ENCODE measurements around the gene PRAME.
"Not testable (repeated sequence)": the region's sequence is repeated elsewhere in the genome, so short reads cannot be mapped to it uniquely, and the experiment has no call there.

PRAME gene

GRCh38 chr22:22558972-22559603 lies at the start of gene PRAME:
PRAME (minus strand) TSS chr22:22559265; CDS start chr22:22556832, 2,433 bp downstream.
- peak; percentile 24 to 60 (median 51) for DNase-seq

DNA sequence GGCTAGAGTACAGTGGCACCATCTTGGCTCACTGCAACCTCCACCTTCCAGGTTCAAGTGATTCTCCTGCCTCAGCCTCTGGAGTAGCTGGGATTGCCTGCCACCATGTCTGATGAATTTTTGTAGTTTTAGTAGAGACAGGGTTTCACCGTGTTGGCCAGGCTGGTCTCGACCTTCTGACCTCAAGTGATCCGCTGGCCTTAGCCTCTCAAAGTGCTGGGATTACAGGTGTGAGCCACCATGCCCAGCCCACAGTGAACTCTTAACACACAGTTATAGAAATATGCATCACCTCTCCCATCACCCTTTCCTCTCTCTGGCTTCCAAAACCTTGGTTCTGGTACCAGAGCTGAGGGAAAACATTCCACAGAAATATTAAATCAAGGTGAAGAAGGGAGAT lies 49.0 kb upstream of the PRAME start:
- DNase-seq = not testable (repeated sequence)

DNA sequence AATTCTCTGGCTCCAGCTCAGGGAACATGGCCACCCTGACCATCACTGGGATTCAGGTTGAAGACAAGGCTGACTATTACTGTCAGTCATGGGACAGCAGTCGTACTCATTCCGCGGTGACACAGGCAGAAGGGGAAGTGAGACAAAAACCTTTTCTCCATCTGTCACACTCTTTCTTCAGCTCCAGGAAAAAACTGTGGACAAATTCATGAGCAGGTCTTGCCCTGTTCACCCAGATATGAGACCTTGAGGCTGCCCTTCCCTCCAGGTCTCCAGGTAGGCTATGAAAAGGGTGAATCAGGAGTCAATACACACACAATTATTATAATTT lies 46.0 kb upstream of the PRAME start:
- DNase-seq = no peak

DNA sequence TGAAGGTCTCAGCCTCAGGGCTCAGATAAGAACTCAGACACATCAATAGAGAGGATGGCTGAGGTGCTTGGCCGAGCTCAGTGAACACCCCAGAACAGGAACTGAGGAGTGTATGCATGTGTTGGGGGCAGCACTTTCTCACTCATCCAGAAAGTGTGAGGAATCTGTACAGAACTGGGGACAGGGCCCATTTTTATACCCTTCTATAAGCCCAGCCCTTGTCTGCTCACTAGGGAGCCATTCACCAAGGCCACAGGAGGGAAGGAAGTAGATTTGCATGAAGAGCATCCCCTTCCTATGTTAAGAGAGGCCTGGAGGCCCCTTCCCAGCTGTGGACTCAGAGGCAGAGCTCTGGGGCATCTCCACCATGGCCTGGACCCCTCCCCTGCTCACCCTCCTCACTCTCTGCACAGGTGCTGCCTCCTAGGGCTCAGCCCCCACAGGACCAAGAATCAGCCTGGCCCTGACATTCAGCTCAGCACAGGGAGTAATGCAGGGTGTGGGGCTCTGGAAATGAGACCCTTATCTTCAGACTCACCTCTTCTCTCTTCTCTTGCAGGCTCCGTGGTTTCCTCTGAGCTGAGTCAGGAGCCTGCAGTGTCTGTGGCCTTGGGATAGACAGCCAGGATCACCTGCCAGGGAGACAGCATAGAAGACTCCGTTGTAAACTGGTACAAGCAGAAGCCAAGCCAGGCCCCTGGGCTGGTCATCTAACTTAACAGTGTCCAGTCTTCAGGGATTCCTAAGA lies 45.4 kb upstream of the PRAME start:
- DNase-seq = no peak

DNA sequence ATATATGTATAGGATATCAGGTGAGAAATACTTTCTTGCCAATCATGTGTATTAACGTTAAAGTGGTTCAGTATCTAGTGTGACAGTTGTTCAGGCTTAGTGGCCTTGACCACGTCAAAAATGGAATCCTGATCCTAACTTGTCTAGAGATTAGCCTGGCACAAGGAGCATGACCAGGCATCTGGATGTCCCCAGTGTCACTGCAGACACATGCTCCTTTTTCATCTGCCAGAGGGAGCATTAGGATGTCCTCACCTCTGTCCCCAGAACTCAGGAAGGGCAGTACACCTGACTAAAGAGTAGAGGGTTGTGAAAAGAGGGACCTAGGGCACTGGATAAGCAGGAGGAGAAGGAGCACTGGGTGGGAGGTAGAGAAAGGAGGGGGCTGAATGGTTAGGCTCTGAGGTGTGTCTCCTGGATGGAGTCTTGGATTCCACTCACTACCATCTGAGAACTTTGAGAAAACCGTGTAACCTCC lies 44.4 kb upstream of the PRAME start:
- DNase-seq = no peak

GRCh38 chr22:22600531-22601261 lies 41.6 kb upstream of the PRAME start:
- no peak for DNase-seq

DNA sequence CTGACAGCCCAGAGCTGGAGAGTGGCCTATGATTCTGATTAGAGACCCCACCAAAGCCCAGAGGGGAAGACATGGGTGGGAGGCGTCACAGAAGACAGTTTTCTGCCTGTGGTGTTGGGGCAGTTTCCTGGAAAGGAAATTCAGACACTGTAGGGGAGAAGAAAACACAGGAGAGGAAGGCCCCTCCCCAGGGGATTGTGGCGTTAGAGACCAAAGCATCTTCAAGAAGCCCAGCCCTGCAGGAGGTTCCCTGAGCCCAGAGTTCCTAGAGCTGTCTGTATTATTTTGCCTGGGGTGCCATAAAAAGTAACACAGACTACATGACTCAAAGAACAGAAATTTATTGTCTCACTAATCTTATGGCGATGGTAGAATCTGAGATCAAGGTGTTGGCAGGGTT lies 40.2 kb upstream of the PRAME start:
- DNase-seq = no peak

DNA sequence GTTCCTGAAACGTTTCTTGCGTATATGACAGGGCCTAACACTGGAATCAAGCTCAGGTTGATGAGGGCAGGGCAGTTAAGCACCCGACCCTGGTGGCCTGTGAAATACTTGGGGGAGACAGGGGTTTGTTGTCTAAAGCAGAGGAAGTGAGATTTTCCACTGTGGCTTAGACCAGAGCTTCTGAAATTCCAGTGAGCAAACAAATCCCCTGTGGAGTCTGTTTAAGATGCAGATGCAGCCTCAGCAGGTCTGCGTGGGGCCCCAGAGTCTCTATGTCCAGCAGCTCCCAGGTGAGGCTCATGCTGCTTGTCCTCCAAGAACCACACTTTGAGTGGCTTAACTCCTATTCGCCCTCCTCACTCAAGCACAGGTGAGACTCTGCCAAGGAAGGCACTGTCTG lies 39.1 kb upstream of the PRAME start:
- DNase-seq = no peak

- no peak for DNase-seq
Observed at GRCh38 chr22:22595001-22595835, 36.2 kb upstream of the PRAME start.

DNA sequence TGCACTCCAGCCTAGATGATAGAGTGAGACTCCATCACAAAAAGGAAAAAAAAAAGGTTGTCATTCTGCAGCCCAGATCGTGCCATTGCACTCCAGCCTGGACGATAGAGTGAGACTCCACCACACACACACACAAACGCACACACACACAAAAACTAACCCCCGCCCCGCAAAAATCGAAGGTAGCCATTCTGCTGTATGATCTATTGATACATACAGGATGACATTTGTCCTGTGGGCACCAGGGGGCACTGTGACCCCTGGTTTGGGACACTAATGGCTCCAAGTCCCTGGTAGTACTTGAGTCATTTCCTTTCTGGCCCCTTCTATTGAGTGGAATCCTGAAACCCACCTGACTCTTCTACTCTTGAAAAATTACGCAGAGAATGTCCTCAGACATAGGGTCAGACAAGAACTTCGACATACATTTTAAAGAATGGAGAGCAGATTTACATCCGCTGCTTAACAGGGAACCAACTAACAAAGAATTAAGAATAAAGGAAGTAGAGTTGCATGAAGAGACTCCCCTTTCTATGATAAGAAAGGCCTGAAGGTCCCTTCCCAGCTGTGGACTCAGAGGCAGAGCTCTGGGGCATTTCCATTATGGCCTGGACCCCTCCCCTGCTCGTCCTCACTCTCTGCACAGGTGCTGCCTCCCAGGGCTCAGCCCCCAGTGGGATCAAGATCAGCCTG lies 35.0 kb upstream of the PRAME start:
- peak; percentile 10 to 26 (median 24) for DNase-seq

GRCh38 chr22:22593250-22593649 lies 34.2 kb upstream of the PRAME start:
- DNase-seq = no peak

GRCh38 chr22:22591348-22592299 lies 32.6 kb upstream of the PRAME start:
- DNase-seq = no peak

DNA sequence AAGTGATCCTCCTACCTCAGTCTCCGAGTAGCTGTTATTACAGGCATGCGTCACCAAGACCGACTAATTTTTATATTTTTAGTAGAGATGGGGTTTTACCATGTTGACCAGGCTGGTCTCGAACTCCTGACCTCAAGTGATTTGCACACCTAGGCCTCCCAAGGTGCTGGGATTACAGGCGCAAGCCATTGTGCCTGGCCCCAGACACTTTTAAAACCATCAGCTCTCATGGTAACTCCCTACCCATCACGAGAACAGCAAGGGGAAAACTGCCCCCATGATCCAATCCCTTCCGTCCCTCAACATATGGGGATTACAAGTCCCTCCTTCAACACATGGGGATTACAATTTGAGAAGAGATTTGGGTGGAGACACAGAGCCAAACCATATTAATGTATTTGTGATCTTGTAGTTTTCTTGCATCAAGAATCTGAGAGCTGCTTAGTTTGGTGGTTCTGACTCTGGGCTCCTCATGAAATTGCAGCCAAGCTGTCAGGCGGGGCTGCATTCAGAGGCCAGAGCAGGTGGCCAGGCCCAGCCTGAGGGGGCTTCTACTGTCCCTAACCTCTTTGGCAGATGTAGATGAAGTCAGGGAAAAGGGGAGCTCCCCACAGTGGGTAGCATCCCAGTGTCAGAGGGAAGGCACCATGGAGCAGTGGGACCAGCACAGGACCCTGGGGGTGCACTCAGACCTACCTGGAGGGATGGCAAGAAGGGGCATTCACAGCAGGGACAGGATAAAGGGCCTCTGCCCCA lies 31.2 kb upstream of the PRAME start:
- DNase-seq = no peak

- no peak for DNase-seq
Observed at GRCh38 chr22:22588485-22589164, 29.6 kb upstream of the PRAME start.

DNA sequence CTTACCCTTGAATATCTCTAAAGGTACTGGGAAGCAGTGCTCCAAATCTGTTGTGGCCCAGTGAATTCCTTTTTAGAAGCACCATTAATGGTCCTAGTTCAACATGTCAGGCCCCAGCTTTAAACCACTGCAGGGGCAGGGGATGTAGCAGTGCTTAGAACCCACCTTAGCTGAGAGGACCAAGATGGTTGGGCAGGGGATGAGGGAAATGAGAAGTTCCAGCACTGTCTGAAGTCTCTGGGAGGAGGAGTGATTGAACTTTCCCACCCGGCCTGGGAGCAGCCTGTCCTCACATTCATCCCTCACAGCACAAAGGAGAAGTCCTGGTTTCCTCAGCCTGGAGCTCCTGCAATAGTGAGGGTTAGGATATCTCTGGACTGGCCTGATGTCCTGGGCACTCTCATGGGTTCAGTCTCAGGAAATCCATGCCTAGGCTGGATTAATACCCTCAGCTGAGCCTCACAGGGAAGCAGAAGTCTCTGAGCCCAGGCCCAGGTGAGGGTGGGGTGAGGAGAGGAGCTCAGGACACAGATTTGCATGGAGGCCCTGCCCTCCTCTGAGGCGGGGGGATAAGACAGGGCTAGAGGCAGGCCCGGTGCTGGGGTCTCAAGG lies 28.6 kb upstream of the PRAME start:
- DNase-seq = no peak

DNA sequence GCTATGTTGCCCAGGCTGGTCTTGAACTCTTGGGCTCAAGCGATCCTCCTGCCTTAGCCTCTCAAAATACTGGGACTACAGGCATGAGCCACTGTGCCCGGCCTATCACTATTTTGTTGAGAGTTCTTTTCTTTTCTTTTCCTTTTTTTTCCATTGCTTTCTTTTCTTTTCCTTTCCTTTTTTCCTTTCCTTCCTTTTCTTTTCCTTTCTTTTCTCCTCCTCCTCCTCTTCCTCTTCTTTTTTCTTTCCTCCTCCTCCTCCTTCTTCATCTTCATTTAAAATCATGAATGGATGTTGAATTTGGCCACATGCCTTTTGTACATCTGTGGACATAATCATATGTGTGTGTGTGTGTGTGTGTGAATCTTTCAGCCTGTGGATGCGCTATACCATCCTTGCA lies 25.7 kb upstream of the PRAME start:
- no peak for DNase-seq

DNA sequence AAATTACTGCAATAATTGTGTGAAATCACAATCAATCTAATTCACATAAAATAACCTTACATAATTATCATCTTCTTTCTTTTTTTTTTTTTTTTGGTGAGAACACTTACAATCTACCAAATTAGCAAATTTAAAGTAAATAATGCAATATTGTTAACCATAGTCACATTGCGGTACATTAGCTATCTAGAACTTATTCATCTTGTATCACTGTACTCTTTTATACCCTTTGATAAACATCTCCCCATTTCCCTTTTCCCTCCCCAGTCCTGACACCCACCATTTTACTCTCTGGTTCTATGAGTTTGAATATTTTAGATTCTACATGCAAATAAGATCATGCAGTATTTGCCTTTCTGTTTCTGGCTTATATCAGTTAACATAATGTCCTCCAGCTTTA lies 24.0 kb upstream of the PRAME start:
- DNase-seq = no peak

DNA sequence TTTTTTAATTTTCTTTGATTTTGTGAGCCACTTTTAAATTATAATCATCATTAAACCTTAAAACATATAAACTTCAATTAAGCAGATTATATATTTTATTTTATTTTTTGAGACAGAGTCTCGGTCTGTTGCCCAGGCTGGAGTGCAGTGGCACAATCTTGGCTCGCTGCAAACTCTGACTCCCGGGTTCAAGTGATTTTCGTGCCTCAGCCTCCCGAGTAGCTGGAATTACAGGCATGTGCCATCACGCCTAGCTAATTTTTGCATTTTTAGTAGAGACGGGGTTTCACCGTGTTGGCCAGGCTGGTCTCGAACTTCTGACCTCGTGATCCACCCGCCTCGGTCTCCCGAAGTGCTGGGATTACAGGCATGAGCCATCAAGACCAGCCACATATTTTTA lies 22.5 kb upstream of the PRAME start:
- not testable (repeated sequence) for DNase-seq

DNA sequence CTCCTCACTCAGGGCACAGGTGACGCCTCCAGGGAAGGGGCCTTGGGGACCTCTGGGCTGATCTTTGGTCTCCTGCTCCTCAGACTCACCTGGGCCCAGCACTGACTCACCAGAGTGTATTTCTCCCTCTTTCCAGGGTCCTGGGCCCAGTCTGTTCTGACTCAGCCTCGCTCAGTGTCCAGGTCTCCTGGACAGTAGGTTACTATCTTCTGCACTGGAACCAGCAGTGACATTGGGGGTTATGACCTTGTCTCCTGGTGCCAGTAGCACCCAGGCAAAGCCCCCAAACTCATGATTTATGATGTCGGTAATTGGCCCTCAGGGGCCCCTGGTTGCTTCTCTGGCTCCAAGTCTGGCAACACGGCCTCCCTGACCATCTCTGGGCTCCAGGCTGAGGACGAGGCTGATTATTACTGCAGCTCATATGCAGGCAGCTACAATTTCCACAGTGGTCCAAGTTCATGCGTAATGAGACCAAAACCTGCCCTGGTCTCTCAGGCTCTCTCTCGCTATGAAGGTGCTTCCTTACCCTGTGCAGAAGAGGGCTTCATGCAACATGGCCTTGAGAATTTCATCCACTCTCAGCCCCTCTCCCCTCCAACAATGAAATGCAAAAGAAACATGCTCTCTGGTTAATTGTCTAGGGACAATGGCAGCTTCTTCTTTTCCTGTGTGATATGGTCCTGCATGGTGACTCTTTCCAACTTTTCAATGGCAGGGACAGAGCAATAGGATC lies 21.0 kb upstream of the PRAME start:
- DNase-seq = no peak

All from stimulated activated naive CD4-positive, alpha-beta T cell (primary cell).